Keratinocyte (primary cell): Measurements from ENCODE around the gene KCNK7. TPM values are rescaled to one million over a fixed set of nuclear protein-coding genes. Genes with fewer than 3 reads are reported as not detected.

Source experiments
- DNase-seq: peaks from one replicate; pipeline ENCODE4 v3.0.0-alpha.2; 2011; ENCODE audit warnings: low read depth, missing footprints, low spot score
- FAIRE-seq: peaks from 2 replicates; lab custom pipeline; 2011; peaks lifted over from hg19 to GRCh38; lab: Jason Lieb, UNC
- H2AFZ ChIP-seq: 2 replicates; pipeline ENCODE4 v1.6.0; 2012; ENCODE audit warnings: low read length, control low read depth, inconsistent platforms; ENCODE audit not compliant: control insufficient read depth
- H3K27ac ChIP-seq: 2 replicates; pipeline ENCODE4 v1.5.1; 2011; ENCODE audit warnings: low read length; ENCODE audit not compliant: control insufficient read depth, insufficient read depth
- H3K27me3 ChIP-seq: 3 replicates; pipeline ENCODE4 v1.6.0; 2011; ENCODE audit warnings: low read length; ENCODE audit not compliant: control insufficient read depth, insufficient read depth; ENCODE audit errors: extremely low read depth
- H3K36me3 ChIP-seq, 2 experiments: 2 replicates in 1 of 2; 3 replicates in 1 of 2; pipeline ENCODE4 v1.5.1; 2011; ENCODE audit warnings: low read length in 2 of 2, mild to moderate bottlenecking in 1 of 2; ENCODE audit not compliant: control insufficient read depth in 2 of 2, insufficient read depth in 2 of 2; ENCODE audit errors: extremely low read depth in 1 of 2
- H3K4me1 ChIP-seq: 3 replicates; pipeline ENCODE4 v1.5.1; 2011; ENCODE audit warnings: low read length; ENCODE audit not compliant: control insufficient read depth, insufficient read depth; ENCODE audit errors: extremely low read depth
- H3K4me2 ChIP-seq: 3 replicates; pipeline ENCODE4 v1.6.0; 2011; ENCODE audit warnings: low read depth, low read length; ENCODE audit not compliant: control insufficient read depth, insufficient read depth; ENCODE audit errors: extremely low read depth
- H3K4me3 ChIP-seq, 3 experiments: fragments of 200-600 bp in 1 of 3; sonication (generic) in 1 of 3; 2 replicates in 2 of 3; 3 replicates in 1 of 3; pipeline ENCODE4 v1.5.1; 2011 to 2016; ENCODE audit warnings: low read length in 3 of 3, mild to moderate bottlenecking in 3 of 3, control low read depth in 2 of 3, inconsistent platforms in 1 of 3, low read depth in 1 of 3, mixed read lengths in 1 of 3, mixed run types in 1 of 3, moderate library complexity in 1 of 3; ENCODE audit not compliant: control insufficient read depth in 2 of 3, insufficient read depth in 2 of 3; ENCODE audit errors: extremely low read depth in 1 of 3
- H3K79me2 ChIP-seq: 2 replicates; pipeline ENCODE4 v1.6.0; 2012; ENCODE audit warnings: low read length; ENCODE audit not compliant: control insufficient read depth, insufficient read depth
- H3K9ac ChIP-seq: 3 replicates; pipeline ENCODE4 v1.6.0; 2011; ENCODE audit warnings: low read length; ENCODE audit not compliant: control insufficient read depth, insufficient read depth; ENCODE audit errors: extremely low read depth
- H3K9me1 ChIP-seq: 3 replicates; pipeline ENCODE4 v1.6.0; 2011; ENCODE audit warnings: low read length; ENCODE audit not compliant: control insufficient read depth, insufficient read depth; ENCODE audit errors: extremely low read depth
- H3K9me3 ChIP-seq: 2 replicates; pipeline ENCODE4 v1.5.1; 2012; ENCODE audit warnings: low read depth, low read length; ENCODE audit not compliant: control insufficient read depth
- H4K20me1 ChIP-seq: 3 replicates; pipeline ENCODE4 v1.6.0; 2011; ENCODE audit warnings: low read length; ENCODE audit not compliant: control insufficient read depth, insufficient read depth; ENCODE audit errors: extremely low read depth
- EZH2 ChIP-seq: IDR thresholded peaks from one replicate; pipeline ENCODE4 v1.6.1; 2012; ENCODE audit warnings: inconsistent platforms, mild to moderate bottlenecking, low read length, moderate library complexity
- dilution Hi-C: fragments of 300-500 bp; cut with MboI; formaldehyde crosslinking; loops from one replicate; pipeline ENCODE4 v1.7.0; 2020; ENCODE audit warnings: low sequenced_read_pairs; ENCODE audit not compliant: extremely low pct_ligation_motif_present
- polyA plus RNA-seq, 5 experiments: library from polyadenylated mRNA; depleted of rRNA in 3 of 5; stranded (reverse) in 3 of 5; stranded (forward) in 1 of 5; unstranded in 1 of 5; fragments of >200 nt; gene quantifications; 1 replicate in 1 of 5; 2 replicates in 3 of 5; 3 replicates in 1 of 5; pipeline versions ENCODE4 v1.2.1 to v1.2.3, GENCODE V29; 2011 to 2012; ENCODE audit warnings: missing spikeins in 2 of 5, low read depth in 1 of 5, low replicate concordance in 1 of 5
- TF ChIP-seq, protein P1 (sequence below), 3 experiments: IDR thresholded peaks in 1 of 3; conservative IDR thresholded peaks in 1 of 3; optimal IDR thresholded peaks in 1 of 3; 2 replicates in 2 of 3; 3 replicates in 1 of 3; pipeline versions ENCODE3 to v1.5.1; 2011; ENCODE audit warnings: low read length in 3 of 3, mild to moderate bottlenecking in 3 of 3, moderate library complexity in 2 of 3, control low read depth in 1 of 3, inconsistent platforms in 1 of 3; ENCODE audit not compliant: insufficient read depth in 2 of 3; ENCODE audit errors: extremely low read depth in 1 of 3

The KCNK7 gene
- polyA plus RNA-seq, 1 donor (not counting 4 experiments of a cell fraction or from before 2014, with no cell fraction given) = 0.46 TPM

DNA sequence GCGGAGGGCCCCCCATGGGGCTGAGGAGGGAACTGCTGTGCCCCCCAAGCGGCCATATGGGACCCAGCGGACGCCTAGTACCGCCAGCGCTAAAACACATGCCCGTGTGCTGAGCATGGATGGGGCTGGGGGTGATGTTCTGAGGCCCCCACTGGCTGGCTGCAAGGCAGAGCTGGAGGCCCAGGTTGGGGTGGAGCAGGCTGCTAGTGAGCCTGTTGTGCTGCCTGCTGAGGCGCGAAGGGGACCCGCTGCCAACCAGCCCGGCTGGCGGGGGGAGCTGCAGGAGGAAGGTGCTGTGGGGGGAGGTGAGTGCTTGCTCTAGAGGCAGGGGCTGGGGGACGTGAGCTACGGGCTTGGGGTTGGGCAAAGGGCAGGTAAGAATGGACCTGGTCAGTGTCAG lies 23.2 kb upstream of the KCNK7 start:
- peaks cover 8% of the 10 kb centered on the region for H3K4me1 ChIP-seq
- H3K9me3 ChIP-seq = no peaks in the 10 kb centered on the region
- H3K9me1 ChIP-seq = no peaks in the 10 kb centered on the region
- H3K4me3 ChIP-seq = no peak overlapping the region
- DNase-seq (no peak), FAIRE-seq (no peak)
- H3K36me3 ChIP-seq = peaks cover 41 to 44% of the 10 kb centered on the region in 2 experiments
- no peaks in the 10 kb centered on the region for H4K20me1 ChIP-seq
- dilution Hi-C loops = no loop called here
- H3K4me2 ChIP-seq = no peak overlapping the region
- no peak overlapping the region for H3K9ac ChIP-seq
- H3K79me2 ChIP-seq = peaks cover 53% of the 10 kb centered on the region
- TF ChIP-seq, protein P1, sequence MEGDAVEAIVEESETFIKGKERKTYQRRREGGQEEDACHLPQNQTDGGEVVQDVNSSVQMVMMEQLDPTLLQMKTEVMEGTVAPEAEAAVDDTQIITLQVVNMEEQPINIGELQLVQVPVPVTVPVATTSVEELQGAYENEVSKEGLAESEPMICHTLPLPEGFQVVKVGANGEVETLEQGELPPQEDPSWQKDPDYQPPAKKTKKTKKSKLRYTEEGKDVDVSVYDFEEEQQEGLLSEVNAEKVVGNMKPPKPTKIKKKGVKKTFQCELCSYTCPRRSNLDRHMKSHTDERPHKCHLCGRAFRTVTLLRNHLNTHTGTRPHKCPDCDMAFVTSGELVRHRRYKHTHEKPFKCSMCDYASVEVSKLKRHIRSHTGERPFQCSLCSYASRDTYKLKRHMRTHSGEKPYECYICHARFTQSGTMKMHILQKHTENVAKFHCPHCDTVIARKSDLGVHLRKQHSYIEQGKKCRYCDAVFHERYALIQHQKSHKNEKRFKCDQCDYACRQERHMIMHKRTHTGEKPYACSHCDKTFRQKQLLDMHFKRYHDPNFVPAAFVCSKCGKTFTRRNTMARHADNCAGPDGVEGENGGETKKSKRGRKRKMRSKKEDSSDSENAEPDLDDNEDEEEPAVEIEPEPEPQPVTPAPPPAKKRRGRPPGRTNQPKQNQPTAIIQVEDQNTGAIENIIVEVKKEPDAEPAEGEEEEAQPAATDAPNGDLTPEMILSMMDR (optimal IDR thresholded peaks at IDR 0.05 in 1 of 3, IDR thresholded peaks at IDR 0.05 in 1 of 3, conservative IDR thresholded peaks at IDR 0.05 in 1 of 3; ENCODE audit: extremely low read depth in 1 of 3, insufficient read depth in 2 of 3, low read length in 3 of 3) = no peak
- no peak for TF ChIP-seq EZH2
- H3K27ac ChIP-seq = no peak overlapping the region
- H2AFZ ChIP-seq = no peak overlapping the region
- no peaks in the 10 kb centered on the region for H3K27me3 ChIP-seq

DNA sequence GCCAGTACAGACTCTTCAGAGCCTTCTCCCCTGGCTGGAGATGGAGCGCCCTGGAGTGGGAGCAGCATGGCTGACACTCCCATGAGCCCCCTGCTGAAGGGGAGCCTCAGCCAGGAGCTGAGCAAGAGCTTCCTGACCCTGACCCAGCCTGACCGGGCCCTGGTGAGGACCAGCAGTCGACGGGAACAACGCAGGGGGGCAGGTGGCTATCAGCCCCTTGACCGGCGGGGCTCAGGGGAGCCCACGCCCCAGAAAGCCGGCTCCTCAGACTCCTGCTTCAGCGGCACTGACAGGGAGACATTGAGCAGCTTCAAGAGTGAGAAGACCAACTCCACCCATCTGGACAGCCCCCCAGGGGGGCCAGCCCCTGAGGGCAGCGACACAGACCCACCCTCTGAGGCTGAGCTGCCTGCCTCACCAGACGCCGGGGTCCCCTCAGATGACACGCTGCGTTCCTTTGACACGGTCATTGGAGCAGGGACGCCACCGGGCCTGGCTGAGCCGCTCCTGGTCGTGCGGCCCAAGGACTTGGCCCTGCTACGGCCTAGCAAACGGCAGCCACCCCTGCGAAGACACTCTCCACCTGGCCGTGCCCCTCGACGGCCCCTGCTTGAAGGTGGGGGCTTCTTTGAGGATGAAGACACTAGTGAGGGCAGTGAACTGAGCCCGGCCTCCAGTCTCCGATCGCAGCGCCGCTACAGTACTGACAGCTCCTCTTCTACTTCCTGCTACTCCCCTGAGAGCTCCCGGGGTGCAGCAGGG lies 22.6 kb upstream of the KCNK7 start:
- Histone ChIP-seq H3K9me1 (no peaks in the 10 kb centered on the region), H3K36me3 (peaks cover 38% of the 10 kb centered on the region in 2 experiments), H3K4me3 (no peak overlapping the region), H3K27ac (no peak overlapping the region), H3K79me2 (peaks cover 59% of the 10 kb centered on the region), H3K9me3 (no peaks in the 10 kb centered on the region), H3K27me3 (no peaks in the 10 kb centered on the region), H3K4me2 (no peak overlapping the region), H3K4me1 (peaks cover 10% of the 10 kb centered on the region), H3K9ac (no peak overlapping the region), H4K20me1 (no peaks in the 10 kb centered on the region), H2AFZ (no peak overlapping the region)
- dilution Hi-C loops = no loop called here
- TF ChIP-seq EZH2 = no peak
- TF ChIP-seq, protein P1 (optimal IDR thresholded peaks at IDR 0.05 in 1 of 3, IDR thresholded peaks at IDR 0.05 in 1 of 3, conservative IDR thresholded peaks at IDR 0.05 in 1 of 3; ENCODE audit: extremely low read depth in 1 of 3, insufficient read depth in 2 of 3, low read length in 3 of 3) = no peak
- DNase-seq (no peak), FAIRE-seq (no peak)
